ENCODE results near the gene SLC25A6.
"Not testable (repeated sequence)": the region's sequence is repeated elsewhere in the genome, so short reads cannot be mapped to it uniquely, and the experiment has no call there.

SLC25A6 gene

GRCh38 chrX:1391707-1392375, at the start of gene SLC25A6:
Gene SLC25A6 (minus strand): TSS chrX:1392113. CDS start chrX:1392009, 104 bp downstream.
- Mint-ChIP-seq H3K27me3 (no peaks in the 10 kb centered on the region), H3K4me3 (peak within 1 kb of the TSS; percentile 89), H3K36me3 (ENCODE audit: low read depth) (peaks cover 57% of the 10 kb centered on the region), H3K4me1 (peaks cover 63% of the 10 kb centered on the region), H3K27ac (peak within 1 kb of the TSS; percentile 92), H3K9me3 (no peaks in the 10 kb centered on the region)
- ATAC-seq = peak; percentile 97
- DNase-seq = peak; percentile 100

GRCh38 chrX:1440506-1440905, 48.6 kb upstream of the SLC25A6 start:
- Mint-ChIP-seq H3K36me3 (ENCODE audit: low read depth) (peaks cover 58% of the 10 kb centered on the region), H3K4me3 (no peak overlapping the region), H3K27ac (no peak overlapping the region), H3K27me3 (no peaks in the 10 kb centered on the region), H3K9me3 (peaks cover 13% of the 10 kb centered on the region), H3K4me1 (no peaks in the 10 kb centered on the region)
- no peak for ATAC-seq
- DNase-seq = no peak

GRCh38 chrX:1435241-1435895, 43.5 kb upstream of the SLC25A6 start:
- Mint-ChIP-seq H3K27ac (no peak overlapping the region), H3K9me3 (no peaks in the 10 kb centered on the region), H3K27me3 (no peaks in the 10 kb centered on the region), H3K4me1 (no peaks in the 10 kb centered on the region), H3K4me3 (no peak overlapping the region), H3K36me3 (ENCODE audit: low read depth) (peaks cover 41% of the 10 kb centered on the region)
- ATAC-seq (no peak), DNase-seq (no peak)

GRCh38 chrX:1434871-1435240, 42.9 kb upstream of the SLC25A6 start:
- H3K27me3 Mint-ChIP-seq = no peaks in the 10 kb centered on the region
- DNase-seq = no peak
- no peak for ATAC-seq
- H3K36me3 Mint-ChIP-seq (ENCODE audit: low read depth) = peaks cover 38% of the 10 kb centered on the region
- H3K9me3 Mint-ChIP-seq = no peaks in the 10 kb centered on the region
- H3K27ac Mint-ChIP-seq = no peak overlapping the region
- H3K4me3 Mint-ChIP-seq = no peak overlapping the region
- H3K4me1 Mint-ChIP-seq = no peaks in the 10 kb centered on the region

GRCh38 chrX:1433646-1434357, 41.9 kb upstream of the SLC25A6 start:
- DNase-seq (no peak), ATAC-seq (no peak)
- Mint-ChIP-seq H3K4me3 (no peak overlapping the region), H3K27me3 (no peaks in the 10 kb centered on the region), H3K9me3 (no peaks in the 10 kb centered on the region), H3K4me1 (no peaks in the 10 kb centered on the region), H3K36me3 (ENCODE audit: low read depth) (peaks cover 33% of the 10 kb centered on the region), H3K27ac (no peak overlapping the region)

- Mint-ChIP-seq H3K27me3 (no peaks in the 10 kb centered on the region), H3K4me1 (no peaks in the 10 kb centered on the region)
- DNase-seq = no peak
These were observed 38.5 kb upstream of the SLC25A6 start for GRCh38 chrX:1430451-1430850.

GRCh38 chrX:1427756-1428155, 35.8 kb upstream of the SLC25A6 start:
- Mint-ChIP-seq H3K27me3 (no peaks in the 10 kb centered on the region), H3K4me1 (no peaks in the 10 kb centered on the region), H3K27ac (no peak overlapping the region), H3K9me3 (peaks cover 10% of the 10 kb centered on the region), H3K4me3 (no peak overlapping the region), H3K36me3 (ENCODE audit: low read depth) (peaks cover 31% of the 10 kb centered on the region)
- DNase-seq (no peak), ATAC-seq (no peak)

More at GRCh38 chrX:1430451-1430850, 38.5 kb upstream of the SLC25A6 start:
- ATAC-seq = peak; percentile 56
- Mint-ChIP-seq H3K27ac (no peak overlapping the region), H3K36me3 (ENCODE audit: low read depth) (peaks cover 15% of the 10 kb centered on the region), H3K9me3 (no peaks in the 10 kb centered on the region), H3K4me3 (no peak overlapping the region)

- H3K4me1 Mint-ChIP-seq, H3K4me3 Mint-ChIP-seq, H3K27me3 Mint-ChIP-seq, DNase-seq, H3K27ac Mint-ChIP-seq, ATAC-seq: not testable (repeated sequence)
- peaks cover 43% of the 10 kb centered on the region for H3K36me3 Mint-ChIP-seq (ENCODE audit: low read depth)
- peaks cover 13% of the 10 kb centered on the region for H3K9me3 Mint-ChIP-seq
These were observed 34.4 kb upstream of the SLC25A6 start for GRCh38 chrX:1426321-1426720.

- H3K27ac Mint-ChIP-seq = no peak overlapping the region
- ATAC-seq = no peak
- peaks cover 51% of the 10 kb centered on the region for H3K36me3 Mint-ChIP-seq (ENCODE audit: low read depth)
These were observed 33.5 kb upstream of the SLC25A6 start for GRCh38 chrX:1425381-1425780.

GRCh38 chrX:1424147-1424851, 32.4 kb upstream of the SLC25A6 start:
- Mint-ChIP-seq H3K27ac (no peak overlapping the region), H3K36me3 (ENCODE audit: low read depth) (peaks cover 60% of the 10 kb centered on the region)
- ATAC-seq = no peak

More at GRCh38 chrX:1425381-1425780, 33.5 kb upstream of the SLC25A6 start:
- no peak overlapping the region for H3K4me3 Mint-ChIP-seq
- DNase-seq = no peak
- H3K9me3 Mint-ChIP-seq = peaks cover 13% of the 10 kb centered on the region
- no peaks in the 10 kb centered on the region for H3K4me1 Mint-ChIP-seq
- no peaks in the 10 kb centered on the region for H3K27me3 Mint-ChIP-seq

GRCh38 chrX:1423215-1423614, 31.3 kb upstream of the SLC25A6 start:
- Mint-ChIP-seq H3K9me3 (peaks cover 13% of the 10 kb centered on the region), H3K36me3 (ENCODE audit: low read depth) (peaks cover 62% of the 10 kb centered on the region), H3K4me3 (no peak overlapping the region), H3K27ac (no peak overlapping the region), H3K27me3 (no peaks in the 10 kb centered on the region), H3K4me1 (no peaks in the 10 kb centered on the region)
- no peak for ATAC-seq
- DNase-seq = no peak

More at GRCh38 chrX:1424147-1424851, 32.4 kb upstream of the SLC25A6 start:
- DNase-seq = no peak
- Mint-ChIP-seq H3K4me3 (no peak overlapping the region), H3K4me1 (no peaks in the 10 kb centered on the region), H3K27me3 (no peaks in the 10 kb centered on the region), H3K9me3 (peaks cover 13% of the 10 kb centered on the region)

GRCh38 chrX:1422135-1422465, 30.2 kb upstream of the SLC25A6 start:
- H3K4me1 Mint-ChIP-seq = no peaks in the 10 kb centered on the region

GRCh38 chrX:1421433-1422134, 29.7 kb upstream of the SLC25A6 start:
- DNase-seq = no peak
- Mint-ChIP-seq H3K4me1 (no peaks in the 10 kb centered on the region), H3K9me3 (peaks cover 13% of the 10 kb centered on the region), H3K27me3 (no peaks in the 10 kb centered on the region), H3K4me3 (no peak overlapping the region), H3K36me3 (ENCODE audit: low read depth) (peaks cover 55% of the 10 kb centered on the region), H3K27ac (no peak overlapping the region)
- no peak for ATAC-seq

More at GRCh38 chrX:1422135-1422465, 30.2 kb upstream of the SLC25A6 start:
- no peak overlapping the region for H3K4me3 Mint-ChIP-seq
- no peaks in the 10 kb centered on the region for H3K27me3 Mint-ChIP-seq
- H3K9me3 Mint-ChIP-seq = peaks cover 13% of the 10 kb centered on the region
- DNase-seq (no peak), ATAC-seq (no peak)
- peaks cover 59% of the 10 kb centered on the region for H3K36me3 Mint-ChIP-seq (ENCODE audit: low read depth)
- no peak overlapping the region for H3K27ac Mint-ChIP-seq

GRCh38 chrX:1420371-1420770, 28.5 kb upstream of the SLC25A6 start:
- ATAC-seq = no peak
- no peak for DNase-seq
- Mint-ChIP-seq H3K36me3 (ENCODE audit: low read depth) (peaks cover 55% of the 10 kb centered on the region), H3K27me3 (no peaks in the 10 kb centered on the region), H3K27ac (no peak overlapping the region), H3K9me3 (peaks cover 13% of the 10 kb centered on the region), H3K4me3 (no peak overlapping the region), H3K4me1 (no peaks in the 10 kb centered on the region)

All from activated naive CD8-positive, alpha-beta T cell treated with anti-CD3 and anti-CD28 coated beads, Interleukin-2, amount 50 U/mL, for 24 hours (primary cell).